HG02981 (cell line): Measurements from ENCODE around the gene ELK3.

Experiments used
- ATAC-seq: cut with Tn5 transposase; IDR thresholded peaks from one replicate; pipeline ENCODE4 v1.9.1; 2021; ENCODE audit warnings: mild to moderate bottlenecking, moderate library complexity; ENCODE audit not compliant: unreplicated experiment

Gene ELK3

DNA sequence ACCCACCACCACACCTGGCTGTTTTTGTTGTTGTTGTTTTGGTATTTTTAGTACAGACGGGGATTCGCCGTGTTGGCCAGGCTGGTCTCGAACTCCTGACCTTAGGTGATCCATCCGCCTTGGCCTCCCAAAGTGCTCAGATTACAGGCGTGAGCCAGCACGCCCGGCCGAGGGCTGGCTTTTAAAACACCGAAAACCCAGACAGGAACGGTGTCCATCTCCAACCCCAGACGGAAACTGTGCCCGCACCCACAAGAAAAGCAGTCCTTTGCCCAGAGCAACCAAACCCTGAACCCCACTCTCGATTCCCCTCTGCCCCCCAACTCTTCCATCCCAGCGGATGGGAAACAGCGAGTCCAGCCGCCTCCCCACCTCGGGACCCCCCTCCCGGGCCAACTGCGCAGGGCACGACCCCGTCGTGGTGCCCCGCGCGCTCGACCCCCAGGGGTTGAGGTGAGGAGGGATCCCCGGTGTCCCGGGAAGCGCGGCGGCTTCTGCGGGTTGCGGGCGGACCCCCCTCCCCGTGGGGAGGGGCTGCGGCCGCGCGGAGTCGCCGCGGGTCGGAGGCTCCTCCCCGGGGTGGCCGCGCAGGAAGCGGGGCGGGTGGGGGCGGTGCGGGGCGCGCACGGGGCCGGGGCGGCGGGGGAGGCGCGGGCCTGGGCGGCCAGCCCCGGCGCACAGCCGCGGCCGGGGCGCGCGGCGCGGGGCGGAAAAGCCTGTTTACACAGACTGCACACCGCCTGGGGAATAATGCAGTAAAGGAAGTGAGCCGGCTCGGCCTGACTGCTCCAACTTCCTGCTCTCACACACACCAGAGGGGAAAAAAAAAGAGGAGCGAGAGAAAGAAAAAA, at the start of gene ELK3:
TSS of gene ELK3 (plus strand) at position 651 of the 851 bp plus-strand sequence.
- peak; percentile 40 for ATAC-seq

DNA sequence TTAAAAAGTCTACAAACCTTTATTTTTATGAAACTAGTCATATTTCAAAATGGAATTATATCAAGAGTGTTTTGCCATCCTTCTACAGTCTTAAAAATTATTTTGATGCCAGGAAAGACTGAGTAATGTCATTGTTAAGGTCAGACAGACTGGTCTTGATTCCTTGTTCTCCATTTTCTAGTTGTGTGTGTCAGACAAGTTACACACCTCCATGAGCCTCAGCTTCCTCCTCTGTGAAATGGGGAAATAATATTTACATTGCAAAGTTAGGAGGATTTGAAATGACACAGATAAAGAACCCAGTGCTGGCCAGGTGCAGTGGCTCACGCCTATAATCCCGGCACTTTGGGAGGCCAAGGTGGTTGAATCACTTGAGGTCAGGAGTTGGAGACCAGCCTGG, 47.4 kb upstream of the ELK3 start:
- ATAC-seq = no peak

DNA sequence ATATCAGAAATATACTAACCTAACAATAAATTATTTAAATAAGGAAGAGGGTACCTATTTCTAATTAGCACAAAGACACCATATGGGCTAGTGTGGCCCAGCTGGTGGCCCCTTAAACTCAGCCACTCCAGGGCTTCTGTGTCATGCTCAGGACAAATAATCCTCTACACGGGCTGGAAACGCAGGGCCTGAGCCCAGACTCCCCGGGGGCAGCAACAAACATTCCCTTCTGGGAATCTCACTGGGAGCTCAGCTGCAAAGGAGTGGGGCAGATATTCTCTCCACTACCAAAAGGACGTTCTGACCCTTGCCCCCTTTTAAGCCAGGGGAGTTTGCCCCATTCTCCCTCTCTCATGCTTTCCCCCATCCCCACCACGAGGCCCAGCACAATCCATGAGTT, 43.7 kb upstream of the ELK3 start:
- no peak for ATAC-seq

DNA sequence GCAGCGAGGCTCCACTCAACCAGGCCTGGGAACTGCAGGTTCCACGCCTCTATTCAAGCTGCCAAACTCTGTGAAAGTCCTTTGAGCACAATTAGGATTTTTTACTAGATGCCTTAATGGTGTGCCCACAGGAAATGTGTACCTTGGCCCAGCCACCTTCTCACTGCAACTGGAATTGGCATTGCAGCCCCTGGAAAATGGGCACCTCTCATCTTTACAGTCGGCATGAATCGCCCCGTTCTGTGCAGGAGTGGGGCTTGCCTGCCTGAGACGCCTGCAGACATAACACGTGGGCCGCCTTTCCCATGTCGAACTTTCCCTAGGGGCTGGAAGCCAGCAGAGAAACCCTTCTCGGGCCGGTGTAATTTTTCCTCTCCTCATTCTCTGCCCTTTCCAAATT, 42.0 kb upstream of the ELK3 start:
- no peak for ATAC-seq

DNA sequence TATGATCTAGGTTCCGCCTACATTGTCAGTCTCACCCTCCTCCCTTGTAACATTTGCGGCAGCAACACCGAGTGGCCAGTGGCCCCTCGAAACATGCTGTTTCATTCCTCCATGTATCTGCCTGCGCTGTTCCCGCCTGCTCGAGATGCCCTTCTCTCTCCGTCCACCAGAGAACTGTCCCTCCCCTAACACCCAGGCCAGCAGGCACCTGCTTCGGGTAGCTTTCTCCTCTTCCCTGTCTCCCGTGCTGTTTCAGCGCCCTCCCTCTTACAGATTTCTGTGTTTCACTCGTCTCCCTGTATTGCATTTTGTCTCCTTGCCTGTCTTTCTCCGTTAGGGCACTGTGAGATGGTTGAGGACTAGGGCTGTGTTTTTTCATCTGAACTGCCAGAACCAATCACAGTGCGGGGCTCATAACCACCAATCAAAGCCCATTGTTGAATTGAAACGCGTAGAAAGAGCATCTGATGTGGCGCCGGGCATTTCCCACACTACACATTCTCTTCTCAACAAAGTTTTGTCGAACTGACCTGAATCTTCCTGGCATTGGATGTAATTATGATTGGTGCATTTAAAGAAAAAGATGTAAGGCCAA, 40.9 kb upstream of the ELK3 start:
- no peak for ATAC-seq

DNA sequence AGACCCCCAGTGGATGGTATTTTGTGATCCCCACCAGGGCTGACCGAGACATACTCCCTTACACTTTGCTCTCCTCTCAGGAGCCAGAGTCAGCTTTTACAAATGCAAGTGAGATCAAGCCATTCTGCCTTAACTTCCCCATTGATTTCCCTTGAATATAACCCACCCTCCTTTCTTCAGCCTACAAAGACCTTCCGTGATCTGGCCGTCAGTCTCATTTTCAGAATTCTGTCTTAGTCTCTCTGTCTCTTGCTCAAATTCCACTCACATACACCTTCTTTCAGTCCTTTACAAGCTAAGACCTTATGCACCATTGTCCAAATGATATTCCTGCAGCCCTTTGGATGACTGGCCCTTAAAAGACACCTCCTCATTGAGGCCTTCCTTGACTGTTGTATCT, 39.0 kb upstream of the ELK3 start:
- ATAC-seq = no peak

DNA sequence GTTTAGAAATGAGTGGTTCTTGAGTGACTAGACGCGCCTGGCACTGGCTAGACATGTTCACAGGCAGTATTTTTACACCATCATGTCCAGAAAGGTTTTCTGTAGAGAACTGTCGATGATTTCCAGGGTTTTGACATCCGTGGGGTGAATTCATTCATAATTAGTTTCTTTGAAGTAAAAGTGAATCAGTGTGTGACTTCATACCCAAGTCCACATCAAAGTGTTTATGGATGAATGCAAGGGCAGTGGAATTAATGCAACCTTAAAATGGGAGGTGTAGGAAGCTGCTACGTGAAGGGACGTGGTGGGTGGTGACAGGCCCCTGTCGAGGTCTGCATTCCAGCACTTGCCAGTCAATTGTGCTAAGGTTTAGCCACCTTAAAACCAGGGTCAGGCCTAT, 38.4 kb upstream of the ELK3 start:
- no peak for ATAC-seq

DNA sequence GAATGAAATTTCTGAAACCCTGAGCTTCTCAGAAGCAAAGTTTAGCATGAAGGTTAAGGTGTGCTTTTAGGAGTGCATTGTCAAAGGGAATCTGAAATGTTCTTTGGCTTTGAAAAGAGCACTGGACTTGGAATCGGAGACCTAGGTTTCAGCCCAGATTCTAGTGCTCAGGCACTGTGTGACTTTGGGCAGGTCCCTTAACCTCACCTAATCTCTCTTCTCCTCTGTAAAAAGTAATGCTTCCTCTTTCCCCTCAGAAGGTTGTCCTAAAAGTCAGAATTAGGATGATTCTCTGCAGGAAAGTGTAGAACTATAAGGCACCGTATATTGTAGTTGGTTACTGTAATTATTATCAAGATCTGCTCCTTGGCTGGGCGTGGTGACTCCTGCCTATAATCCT, 38.0 kb upstream of the ELK3 start:
- ATAC-seq = no peak

DNA sequence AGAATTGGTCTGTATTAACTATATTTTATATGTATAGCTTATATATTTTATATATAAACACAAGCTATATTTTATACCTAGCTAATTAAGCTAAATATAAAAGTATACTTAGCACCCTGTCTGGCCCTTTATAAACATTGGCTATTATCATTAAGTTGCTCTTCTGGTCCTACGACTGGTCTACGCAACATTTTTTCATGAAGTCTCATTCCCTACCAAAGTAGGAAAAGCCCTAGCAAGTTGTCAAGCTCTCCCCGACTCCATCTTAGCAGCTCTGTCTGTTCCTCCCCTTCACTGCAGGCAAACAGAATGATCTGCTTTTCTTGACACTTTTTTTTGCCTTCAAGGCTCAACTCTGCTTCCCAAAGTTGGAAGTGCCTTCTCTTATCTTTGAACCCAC, 36.7 kb upstream of the ELK3 start:
- no peak for ATAC-seq

DNA sequence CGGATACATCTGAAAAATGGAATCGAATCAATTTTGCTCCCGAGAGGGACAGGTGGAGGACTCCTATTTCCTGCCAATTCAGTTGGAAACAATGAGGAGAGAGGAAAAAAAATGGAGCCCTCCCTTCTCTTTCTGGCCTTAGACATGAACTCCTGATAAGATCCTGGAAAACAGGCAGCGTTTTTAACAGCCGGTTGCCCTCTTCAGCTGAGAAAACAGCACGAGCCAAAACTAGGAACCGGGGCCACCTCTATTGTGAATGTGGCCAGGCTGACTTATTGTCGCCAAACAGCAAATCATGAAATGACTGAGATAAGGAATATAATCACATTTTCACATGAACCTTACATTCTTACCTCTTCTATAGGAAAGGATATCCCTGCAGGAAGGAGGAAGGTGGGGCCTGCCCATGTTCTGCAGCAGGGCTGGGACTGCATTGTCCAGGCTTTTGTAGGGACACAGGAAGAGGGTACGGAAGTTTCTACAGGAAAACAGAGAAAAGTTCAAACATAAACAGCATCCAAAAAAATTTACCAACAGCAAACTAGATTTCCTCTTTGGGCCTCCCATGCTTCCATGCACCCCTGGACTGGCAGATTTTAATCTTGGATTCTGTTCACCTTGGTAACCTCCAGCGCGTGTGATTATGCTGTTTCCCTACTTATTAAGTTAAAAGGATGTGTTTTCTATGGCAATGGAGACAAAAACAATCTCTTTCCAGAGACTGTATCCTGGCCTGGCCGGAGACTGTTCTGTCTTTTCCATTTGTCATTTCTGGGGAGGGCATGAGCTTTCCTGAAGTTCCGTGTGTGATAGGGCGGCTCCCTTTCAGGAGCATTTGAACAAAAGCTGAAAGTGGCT, 29.0 kb upstream of the ELK3 start:
- no peak for ATAC-seq

DNA sequence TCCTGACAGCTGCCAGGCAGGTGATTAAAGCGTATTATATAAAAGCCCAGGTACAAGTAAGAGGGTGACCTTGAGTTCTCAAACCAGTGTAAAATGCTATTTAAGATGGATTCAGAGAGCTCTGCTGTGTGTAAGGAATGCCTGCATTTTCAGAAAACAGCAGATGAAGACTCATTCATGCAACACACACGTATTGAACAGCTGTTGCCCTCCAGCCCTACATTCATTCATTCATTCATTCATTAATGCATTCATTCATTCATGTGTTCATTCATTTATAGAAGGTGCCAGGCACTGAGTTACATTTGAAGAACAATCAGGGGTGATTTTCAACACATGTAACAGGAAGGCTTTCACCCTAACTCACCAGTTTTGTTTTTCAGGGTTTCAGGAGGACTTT, 27.4 kb upstream of the ELK3 start:
- no peak for ATAC-seq

DNA sequence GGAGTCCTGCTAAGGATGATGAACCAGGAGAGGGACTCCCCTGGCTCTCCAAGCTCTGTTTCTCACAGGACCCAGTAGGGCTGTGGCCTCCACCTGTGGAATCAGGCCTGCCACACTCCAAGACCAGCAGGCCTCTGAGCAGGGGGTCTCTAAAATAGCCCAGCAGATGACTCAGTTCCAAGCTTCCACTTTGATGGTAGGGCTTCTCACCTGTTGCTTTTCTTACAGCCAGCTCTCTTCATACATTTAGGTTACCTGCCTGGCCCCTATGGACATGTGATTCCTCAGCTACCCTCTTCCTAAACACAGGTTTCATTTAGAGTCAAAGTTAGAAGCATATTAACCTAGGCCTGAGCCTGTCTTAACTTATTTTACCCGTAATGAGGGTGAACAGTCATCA, 26.7 kb upstream of the ELK3 start:
- ATAC-seq = no peak

DNA sequence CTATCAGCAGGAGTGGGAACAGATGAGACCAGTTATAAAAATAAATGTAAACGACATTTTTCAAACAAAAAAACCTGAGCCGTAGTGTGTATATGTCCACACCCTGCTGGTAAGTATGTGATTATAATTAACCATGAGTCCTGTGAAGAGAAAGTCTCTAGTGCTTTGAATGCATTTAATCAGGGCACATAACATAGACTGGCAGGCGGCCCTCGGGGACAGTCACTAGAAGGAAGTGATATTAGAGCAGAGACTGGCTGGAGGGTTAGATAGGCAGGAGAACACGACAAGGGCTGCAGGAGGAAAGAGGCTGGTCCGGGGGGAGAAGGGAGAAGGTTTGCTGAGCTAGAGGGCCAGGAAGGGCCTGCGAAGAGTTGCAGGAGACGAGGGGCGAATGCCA, 23.8 kb upstream of the ELK3 start:
- no peak for ATAC-seq

DNA sequence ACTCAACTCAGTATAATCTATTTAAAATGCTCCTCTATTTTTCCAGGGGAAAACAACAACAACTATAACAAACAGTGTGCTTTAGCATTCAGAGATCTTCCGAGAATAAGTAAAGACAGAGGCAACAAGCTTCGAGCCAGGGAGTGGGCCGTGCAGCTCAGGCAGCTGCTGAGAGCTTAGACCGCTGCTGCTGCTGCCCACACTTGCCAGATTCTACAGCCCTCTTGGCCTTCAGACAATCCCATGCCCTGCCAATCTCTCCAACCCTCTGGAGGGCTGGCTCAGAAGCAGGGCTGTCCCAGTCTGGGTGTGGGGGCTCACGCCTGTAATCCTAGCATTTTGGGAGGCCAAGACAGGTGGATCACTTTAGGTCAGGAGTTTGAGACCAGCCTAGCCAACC, 23.4 kb upstream of the ELK3 start:
- no peak for ATAC-seq

DNA sequence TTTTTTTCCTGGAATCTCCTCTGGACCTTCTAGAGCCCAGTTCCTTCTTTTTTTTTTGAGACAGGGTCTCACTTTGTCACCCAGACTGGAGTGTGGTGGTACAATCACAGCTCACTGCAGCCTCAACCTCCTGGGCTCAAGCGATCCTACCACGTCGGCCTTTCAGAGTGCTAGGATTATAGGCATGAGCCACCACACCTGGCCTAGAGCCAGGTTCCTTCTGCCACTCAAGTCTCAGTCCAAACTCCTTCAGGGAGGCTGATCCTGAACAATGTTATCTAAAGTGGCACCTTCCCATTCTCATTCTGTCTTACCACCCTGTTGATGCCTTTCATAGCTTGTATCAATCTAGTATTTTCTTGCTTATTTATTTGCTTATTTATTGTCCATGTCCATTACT, 22.3 kb upstream of the ELK3 start:
- ATAC-seq = no peak

DNA sequence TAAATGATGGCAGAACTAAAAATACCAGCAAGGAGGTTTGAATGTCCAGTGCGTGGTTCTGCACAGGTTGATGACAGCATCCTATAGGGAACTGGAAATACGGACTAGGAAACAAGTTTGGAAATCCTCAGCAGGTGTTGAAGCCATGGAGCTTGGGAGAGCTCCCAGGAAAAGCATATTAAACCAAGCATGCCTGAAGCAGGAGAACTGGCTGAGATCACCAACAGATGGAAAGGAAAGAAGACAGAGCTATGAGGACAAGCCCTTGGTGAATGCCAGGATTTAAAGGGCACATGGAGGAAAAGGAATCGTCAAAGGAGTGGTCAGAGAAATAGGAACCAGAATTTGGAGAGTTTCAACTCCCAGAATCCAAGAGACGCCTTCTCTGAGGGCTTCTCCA, 21.2 kb upstream of the ELK3 start:
- ATAC-seq = no peak

DNA sequence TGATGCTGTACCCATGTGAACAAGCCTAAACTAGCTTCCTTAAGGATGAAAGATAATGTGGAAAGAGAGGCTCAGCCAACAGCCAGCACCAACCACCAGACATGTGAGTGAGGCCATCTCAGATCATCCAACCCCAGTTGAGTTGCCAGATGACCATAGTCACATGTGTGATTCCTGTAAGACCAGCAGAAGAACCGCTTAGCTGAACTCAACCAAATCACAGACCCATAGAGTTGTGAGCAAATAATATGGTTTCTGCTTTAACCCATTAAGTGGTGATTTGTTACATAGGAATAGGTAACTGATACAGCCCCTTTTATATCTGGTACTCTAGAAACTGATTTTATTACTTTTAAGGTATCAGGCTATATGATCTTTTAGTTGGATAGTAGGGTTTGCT, 17.6 kb upstream of the ELK3 start:
- ATAC-seq = no peak

DNA sequence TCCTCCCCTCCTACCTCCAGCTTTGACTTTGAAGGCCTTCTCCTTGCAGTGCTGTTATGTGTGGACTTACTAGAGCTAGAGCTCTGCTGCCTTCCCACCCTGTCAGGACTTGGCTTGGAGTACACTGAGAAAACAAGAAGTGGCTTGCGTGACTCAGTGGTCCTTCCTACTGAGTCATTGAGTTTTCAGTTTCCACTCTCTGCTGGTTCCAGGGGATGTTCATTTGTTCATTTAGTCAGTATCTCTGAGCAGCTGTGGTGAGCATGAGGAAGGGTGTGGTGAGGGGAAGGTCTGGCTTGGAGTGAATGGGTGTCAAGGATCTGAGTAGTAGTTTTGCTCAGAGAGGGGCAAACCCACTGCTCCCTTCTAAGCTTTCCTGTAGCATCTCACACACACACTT, 17.2 kb upstream of the ELK3 start:
- peak; percentile 54 for ATAC-seq

DNA sequence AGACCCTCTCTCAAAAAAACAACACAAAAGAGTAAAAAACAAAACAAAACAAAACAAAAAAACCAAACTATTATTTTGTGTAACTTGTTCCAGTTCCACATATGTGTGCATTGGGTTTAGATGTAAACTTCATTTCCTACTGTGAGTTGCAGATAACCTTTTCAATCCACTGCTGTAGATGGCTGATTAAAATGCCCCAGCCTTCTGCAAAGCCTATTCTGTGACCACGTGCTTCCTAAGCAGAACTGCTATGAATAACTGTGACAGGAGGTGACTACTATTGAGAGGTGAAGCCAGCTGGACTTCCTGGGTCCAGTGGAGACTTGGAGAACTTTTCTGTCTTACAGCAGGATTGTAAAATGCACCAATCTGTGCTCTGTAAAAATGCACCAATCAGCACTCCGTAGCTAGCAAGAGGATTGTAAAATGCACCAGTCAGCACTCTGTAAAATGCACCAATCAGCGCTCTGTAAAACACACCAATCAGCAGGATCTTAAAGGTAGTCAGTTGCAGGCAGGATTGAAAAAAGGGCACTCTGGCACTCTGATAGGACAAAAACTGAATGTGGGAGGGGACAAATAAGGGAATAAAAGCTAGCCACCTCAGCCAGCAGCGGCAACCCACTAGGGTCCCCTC, 10.3 kb upstream of the ELK3 start:
- no peak for ATAC-seq

DNA sequence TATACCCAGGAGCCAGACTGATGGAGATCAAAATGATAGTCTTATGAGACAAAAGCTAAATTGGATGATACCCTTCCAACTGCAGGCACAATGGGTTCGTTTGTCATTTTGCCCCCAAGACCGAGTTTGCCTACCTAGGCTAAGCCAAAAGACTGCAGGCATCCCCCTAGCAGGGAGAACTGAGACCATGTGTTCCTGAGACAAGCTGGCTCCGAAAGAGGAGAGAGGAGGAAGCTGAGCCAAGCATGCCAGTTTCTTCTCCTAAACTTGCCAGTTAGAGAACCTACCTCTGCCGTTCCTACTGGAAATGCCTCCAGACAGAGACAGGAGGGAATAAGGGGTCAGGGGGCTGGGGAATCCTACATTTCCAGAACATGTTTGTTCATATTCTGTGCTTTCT, 8.3 kb upstream of the ELK3 start:
- no peak for ATAC-seq

DNA sequence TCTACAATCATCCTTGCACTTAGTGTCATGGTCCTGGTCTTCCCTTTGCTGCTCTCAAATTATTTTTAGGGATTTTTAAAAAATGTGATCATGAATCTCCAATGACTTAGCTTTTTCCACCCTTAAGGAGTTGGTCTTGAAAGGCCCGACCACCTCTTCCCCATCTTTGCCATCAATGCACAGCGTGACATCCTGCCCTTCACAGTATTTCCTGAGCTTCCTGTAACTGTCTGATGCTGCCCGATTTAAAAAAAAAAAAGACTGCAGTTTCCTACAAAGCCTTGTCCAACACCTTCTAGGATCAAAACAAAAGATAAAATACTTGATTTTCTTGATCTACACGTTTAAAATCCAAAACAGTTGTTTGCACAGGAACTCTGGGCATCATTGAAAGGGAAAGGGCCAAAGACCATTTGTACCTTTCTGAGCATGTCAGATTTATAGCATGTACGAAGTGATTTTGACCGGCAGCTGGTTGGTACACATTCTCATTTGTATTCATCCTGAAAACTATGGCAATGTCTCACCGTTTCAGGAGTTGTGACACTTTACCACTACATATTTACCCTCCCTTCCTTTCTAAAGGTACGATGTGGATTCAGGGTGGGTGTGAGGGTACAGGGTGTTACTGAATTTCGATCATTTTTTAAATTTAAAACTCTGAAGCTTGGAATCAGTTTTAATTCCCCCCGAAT, 7.4 kb upstream of the ELK3 start:
- no peak for ATAC-seq
